SK-N-SH (cell line): ENCODE data around the gene TMEM198. TPM values are rescaled to one million over a fixed set of nuclear protein-coding genes. Genes with fewer than 3 reads are reported as not detected.

Source experiments
- CTCF ChIA-PET: fragments of 300-600, 350-600 bp; formaldehyde crosslinking; extraction: SDS; loops from one replicate; lab custom pipeline; 2021; lab: Yijun Ruan, JAX
- POLR2A ChIA-PET: fragments of 350-600 bp; sonication (Branson Sonifier 250); formaldehyde crosslinking; extraction: SDS; loops from one replicate; lab custom pipeline; 2020; ENCODE audit warnings: antibody characterized with exemption, inconsistent platforms; lab: Yijun Ruan, JAX
- DNase-seq: peaks from one replicate; pipeline ENCODE4 v3.0.0; 2012
- H2AFZ ChIP-seq: fragments of 200-600 bp; sonication (generic); 2 replicates; pipeline ENCODE4 v1.8.1; 2016; ENCODE audit warnings: antibody characterized with exemption, mild to moderate bottlenecking, low read depth
- H3F3A ChIP-seq: fragments of 200-600 bp; sonication (generic); replicated peaks from 2 replicates; pipeline ENCODE3; 2016; ENCODE audit warnings: antibody characterized with exemption, mild to moderate bottlenecking; ENCODE audit not compliant: insufficient read depth
- H3K27ac ChIP-seq, 2 experiments: fragments of 200-500 bp in 1 of 2; fragments of 200-600 bp in 1 of 2; sonication (Bioruptor generic) in 1 of 2; sonication (generic), shearing (Covaris generic) in 1 of 2; 2 replicates each; pipeline versions ENCODE4 v1.5.1 to v1.6.1; 2014 to 2016; ENCODE audit warnings: low read depth in 2 of 2, inconsistent platforms in 1 of 2, low read length in 1 of 2, mild to moderate bottlenecking in 1 of 2, mixed read lengths in 1 of 2
- H3K27me3 ChIP-seq: fragments of 200-600 bp; sonication (generic), shearing (Covaris generic); 2 replicates; pipeline ENCODE4 v1.6.1; 2016; ENCODE audit warnings: mixed run types; ENCODE audit not compliant: insufficient read depth
- H3K36me3 ChIP-seq, 2 experiments: fragments of 200-500 bp in 1 of 2; fragments of 200-600 bp in 1 of 2; sonication (Bioruptor generic) in 1 of 2; sonication (generic) in 1 of 2; replicated peaks in 1 of 2; 2 replicates each; pipeline versions ENCODE3 to v1.5.1; 2014 to 2016; ENCODE audit warnings: low read length in 1 of 2, mild to moderate bottlenecking in 1 of 2; ENCODE audit not compliant: insufficient read depth in 2 of 2, control insufficient read depth in 1 of 2
- H3K4me1 ChIP-seq, 2 experiments: fragments of 200-500 bp in 1 of 2; fragments of 200-600 bp in 1 of 2; sonication (Bioruptor generic) in 1 of 2; sonication (generic), shearing (Covaris generic) in 1 of 2; 2 replicates each; pipeline versions ENCODE4 v1.5.1 to v1.6.1; 2014 to 2016; ENCODE audit warnings: low read depth in 1 of 2, low read length in 1 of 2, mixed run types in 1 of 2; ENCODE audit not compliant: insufficient read depth in 2 of 2, control insufficient read depth in 1 of 2
- H3K4me2 ChIP-seq: fragments of 200-600 bp; sonication (generic), shearing (Covaris generic); 2 replicates; pipeline ENCODE4 v1.6.1; 2017; ENCODE audit warnings: mixed run types
- H3K4me3 ChIP-seq, 2 experiments: fragments of 200-500 bp in 1 of 2; fragments of 200-600 bp in 1 of 2; sonication (Bioruptor generic) in 1 of 2; sonication (generic), shearing (Covaris generic) in 1 of 2; 2 replicates each; pipeline versions ENCODE4 v1.5.1 to v1.8.1; 2014 to 2016; ENCODE audit warnings: low read depth in 2 of 2, inconsistent platforms in 1 of 2, low read length in 1 of 2, mild to moderate bottlenecking in 1 of 2, mixed read lengths in 1 of 2, moderate library complexity in 1 of 2
- H3K79me2 ChIP-seq: fragments of 200-600 bp; sonication (generic); 2 replicates; pipeline ENCODE4 v1.8.1; 2017; ENCODE audit warnings: mild to moderate bottlenecking; ENCODE audit not compliant: insufficient read depth
- H3K9ac ChIP-seq: fragments of 200-600 bp; sonication (generic); 2 replicates; pipeline ENCODE4 v1.6.1; 2017; ENCODE audit warnings: mixed run types
- H3K9me2 ChIP-seq: fragments of 200-600 bp; sonication (generic); 2 replicates; pipeline ENCODE4 v1.6.1; 2017; ENCODE audit warnings: mixed run types
- H3K9me3 ChIP-seq: fragments of 200-600 bp; sonication (generic); 2 replicates; pipeline ENCODE4 v1.6.1; 2017; ENCODE audit warnings: mixed run types, mild to moderate bottlenecking, moderate library complexity
- H4K20me1 ChIP-seq: fragments of 200-600 bp; sonication (generic); 2 replicates; pipeline ENCODE4 v1.6.1; 2017; ENCODE audit warnings: mild to moderate bottlenecking, mixed run types; ENCODE audit not compliant: insufficient read depth
- ELF1 ChIP-seq: IDR thresholded peaks from 2 replicates; pipeline ENCODE4 v1.4.0; 2012
- EP300 ChIP-seq, 2 experiments: IDR thresholded peaks; 2 replicates each; pipeline versions ENCODE4 v1.4.0 to v1.6.1; 2012; ENCODE audit warnings: borderline replicate concordance in 1 of 2, low read depth in 1 of 2, low read length in 1 of 2
- FOSL2 ChIP-seq: IDR thresholded peaks from 2 replicates; pipeline ENCODE4 v1.4.0; 2012; ENCODE audit warnings: low read depth, mild to moderate bottlenecking, moderate library complexity, borderline replicate concordance
- GABPA ChIP-seq: IDR thresholded peaks from 2 replicates; pipeline ENCODE4 v1.4.0; 2012; ENCODE audit warnings: low read depth, mild to moderate bottlenecking
- JUND ChIP-seq: IDR thresholded peaks from 2 replicates; pipeline ENCODE4 v1.4.0; 2012
- MEF2A ChIP-seq: IDR thresholded peaks from 2 replicates; pipeline ENCODE4 v1.4.0; 2012; ENCODE audit warnings: low read depth, borderline replicate concordance
- MXI1 ChIP-seq: IDR thresholded peaks from 2 replicates; pipeline ENCODE4 v1.6.1; 2012; ENCODE audit warnings: mild to moderate bottlenecking, low read depth, low read length, improper control_type of control experiment
- NRF1 ChIP-seq: IDR thresholded peaks from 2 replicates; pipeline ENCODE4 v1.6.1; 2012; ENCODE audit warnings: low read depth, mild to moderate bottlenecking, low read length
- RAD21 ChIP-seq: IDR thresholded peaks from 2 replicates; pipeline ENCODE4 v1.6.1; 2012; ENCODE audit warnings: mild to moderate bottlenecking, low read length
- RFX5 ChIP-seq: IDR thresholded peaks from 2 replicates; pipeline ENCODE4 v1.6.1; 2012; ENCODE audit warnings: mild to moderate bottlenecking, improper control_type of control experiment, low read length
- SIN3A ChIP-seq: IDR thresholded peaks from 2 replicates; pipeline ENCODE4 v1.6.1; 2012; ENCODE audit warnings: low read depth, mild to moderate bottlenecking, low read length, moderate library complexity, borderline replicate concordance
- TCF12 ChIP-seq: IDR thresholded peaks from 2 replicates; pipeline ENCODE4 v1.4.0; 2012
- TEAD4 ChIP-seq: IDR thresholded peaks from 2 replicates; pipeline ENCODE4 v1.4.0; 2012; ENCODE audit warnings: mild to moderate bottlenecking, borderline replicate concordance; ENCODE audit not compliant: insufficient read depth
- YY1 ChIP-seq: IDR thresholded peaks from 2 replicates; pipeline ENCODE4 v1.4.0; 2012; ENCODE audit warnings: low read depth, mild to moderate bottlenecking
- WGBS: methylation state at CpG from one replicate; pipeline ENCODE4 v1.1.6; 2017; ENCODE audit warnings: low lambda C conversion rate; 5-methylcytosine and 5-hydroxymethylcytosine counted together
- polyA plus RNA-seq, 3 experiments: library from polyadenylated mRNA; depleted of rRNA; stranded (reverse); fragments of >200 nt; gene quantifications; 2 replicates each; pipeline ENCODE4 v1.2.3, GENCODE V29; 2012
- TF ChIP-seq, protein P1 (sequence below): IDR thresholded peaks from 2 replicates; pipeline ENCODE4 v1.4.0; 2012; ENCODE audit warnings: low read depth, borderline replicate concordance

Gene TMEM198
- polyA plus RNA-seq, 1 of the 3 experiments (the other 2 are of a cell fraction), result 4.7 TPM

DNA sequence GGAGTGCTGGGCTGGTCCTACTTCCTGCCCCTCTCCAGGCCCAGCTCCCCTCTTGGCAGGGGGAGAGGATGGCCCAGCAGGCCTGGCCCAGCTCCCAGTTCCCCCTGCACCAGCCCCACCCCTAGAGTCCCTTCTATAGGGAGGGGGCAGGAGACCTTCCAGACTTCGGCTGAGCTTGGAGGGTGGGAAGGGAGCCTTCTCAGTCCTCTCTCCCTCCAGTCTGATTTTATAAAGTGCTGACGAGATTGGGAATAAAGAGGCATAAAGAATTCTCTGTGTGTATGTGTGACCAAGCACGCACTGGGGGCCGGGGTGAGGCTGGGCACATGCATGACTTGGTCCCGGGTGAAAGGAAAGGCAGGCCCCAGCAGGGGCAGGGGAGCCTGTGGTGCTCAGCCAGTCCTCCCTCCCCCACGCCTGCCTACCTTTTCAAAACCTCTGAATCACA is 5.3 kb upstream of the TMEM198 start:
- no peak overlapping the region for H3K27ac ChIP-seq
- H3K4me2 ChIP-seq, result no peak overlapping the region
- no peak for DNase-seq
- ChIA-PET CTCF (interaction anchor here (1.7 to 62.1 kb wide), 7 partner anchors 11 to 151 kb away, joined by 7 to 2824 read pairs (median 95); partner anchors contain the start of genes ASIC4 and GMPPA), POLR2A (interaction anchor here (1.0 kb wide), 1 partner anchor 12 kb away, joined by 3 read pairs; no protein-coding TSS in a partner anchor)
- no peak for TF ChIP-seq MXI1
- no peak for TF ChIP-seq FOSL2
- no peak for TF ChIP-seq SIN3A
- no peak for TF ChIP-seq TEAD4
- TF ChIP-seq YY1, result no peak
- H3K27me3 ChIP-seq, result no peaks in the 10 kb centered on the region
- no peaks in the 10 kb centered on the region for H3K9me2 ChIP-seq
- no peak overlapping the region for H3K9ac ChIP-seq
- H4K20me1 ChIP-seq, result peaks cover 20% of the 10 kb centered on the region
- peaks cover 6% of the 10 kb centered on the region for H3F3A ChIP-seq
- WGBS, result 70% methylated on average over 3 of the region's 6 CpGs
- H3K79me2 ChIP-seq, result peaks cover 13% of the 10 kb centered on the region
- peaks cover 7 to 19% of the 10 kb centered on the region in 2 experiments; a peak in 2 of 4 replicates for H3K4me1 ChIP-seq
- peaks cover 9 to 28% of the 10 kb centered on the region in 2 experiments for H3K36me3 ChIP-seq
- H2AFZ ChIP-seq, result no peak overlapping the region
- no peak overlapping the region for H3K4me3 ChIP-seq
- no peaks in the 10 kb centered on the region for H3K9me3 ChIP-seq

DNA sequence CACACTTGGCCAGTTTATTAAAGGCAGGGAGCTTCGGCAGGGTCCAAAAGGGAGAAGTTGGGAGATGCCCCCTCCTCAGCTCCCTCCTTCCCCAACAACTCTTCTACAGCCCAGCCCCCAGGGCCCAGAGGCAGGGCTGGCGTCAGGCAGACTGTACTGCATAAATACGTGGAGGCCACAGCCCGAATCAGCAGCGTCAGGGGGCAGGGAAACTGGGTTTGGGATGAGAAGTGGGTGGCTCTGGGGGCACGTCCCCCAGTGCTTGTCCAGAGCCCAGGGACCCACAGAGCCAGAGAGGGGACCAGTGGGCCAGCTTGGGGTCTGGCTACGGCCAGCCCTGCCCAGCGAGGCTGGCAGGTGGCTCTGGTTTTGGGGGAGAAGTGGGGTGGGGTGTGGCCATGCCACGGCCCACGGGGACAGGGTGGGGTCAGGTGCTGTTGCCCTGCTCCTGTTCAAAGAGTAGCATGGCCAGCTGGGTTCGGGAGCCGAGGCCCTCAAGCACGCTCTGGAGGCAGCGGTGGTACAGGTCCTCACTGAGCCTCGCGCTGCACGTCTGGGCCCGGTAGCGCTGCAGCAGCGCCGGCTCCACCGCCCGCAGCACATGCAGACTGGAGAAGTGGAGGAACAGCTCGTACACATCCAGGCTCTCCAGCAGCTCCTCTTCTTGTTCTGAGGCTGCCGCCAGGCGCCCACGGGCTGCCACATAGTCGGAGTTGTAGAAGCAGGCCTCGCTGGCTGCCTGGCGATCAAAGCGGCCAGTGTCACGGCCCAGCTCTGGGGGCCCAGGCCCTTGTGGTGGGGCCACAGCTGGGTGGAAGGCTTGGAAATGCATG is 4.7 kb upstream of the TMEM198 start:
- H3K79me2 ChIP-seq, result peaks cover 13% of the 10 kb centered on the region
- WGBS, result 92% methylated on average over 15 of the region's 32 CpGs
- H2AFZ ChIP-seq, result no peak overlapping the region
- TF ChIP-seq ELF1 (no peak), JUND (no peak), GABPA (no peak), EP300 (IDR thresholded peaks at IDR 0.05; ENCODE audit: borderline replicate concordance in 1 of 2, low read depth in 1 of 2, low read length in 1 of 2) (no peak), RFX5 (no peak), TCF12 (no peak), MEF2A (no peak), RAD21 (no peak), SIN3A (no peak), NRF1 (no peak), MXI1 (no peak), FOSL2 (no peak), TEAD4 (no peak)
- TF ChIP-seq, protein P1, sequence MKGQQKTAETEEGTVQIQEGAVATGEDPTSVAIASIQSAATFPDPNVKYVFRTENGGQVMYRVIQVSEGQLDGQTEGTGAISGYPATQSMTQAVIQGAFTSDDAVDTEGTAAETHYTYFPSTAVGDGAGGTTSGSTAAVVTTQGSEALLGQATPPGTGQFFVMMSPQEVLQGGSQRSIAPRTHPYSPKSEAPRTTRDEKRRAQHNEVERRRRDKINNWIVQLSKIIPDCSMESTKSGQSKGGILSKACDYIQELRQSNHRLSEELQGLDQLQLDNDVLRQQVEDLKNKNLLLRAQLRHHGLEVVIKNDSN, result no peak
- DNase-seq, result no peak
- peaks cover 9 to 28% of the 10 kb centered on the region in 2 experiments for H3K36me3 ChIP-seq
- H3F3A ChIP-seq, result peaks cover 6% of the 10 kb centered on the region
- CTCF ChIA-PET, result interaction anchor here (1.0 to 62.1 kb wide), 10 partner anchors 11 to 150 kb away, joined by 3 to 2824 read pairs (median 22); partner anchors contain the start of genes ASIC4 and GMPPA
- H4K20me1 ChIP-seq, result peaks cover 20% of the 10 kb centered on the region
- H3K27me3 ChIP-seq, result no peaks in the 10 kb centered on the region
- peaks cover 7 to 19% of the 10 kb centered on the region in 2 experiments; a peak in 2 of 4 replicates for H3K4me1 ChIP-seq
- no peak overlapping the region for H3K4me3 ChIP-seq
- POLR2A ChIA-PET, result interaction anchor here (1.0 to 1.1 kb wide), 2 partner anchors 12 to 108 kb away, joined by 3 to 4 read pairs; no protein-coding TSS in a partner anchor
- H3K9me3 ChIP-seq, result no peaks in the 10 kb centered on the region
- H3K4me2 ChIP-seq, result no peak overlapping the region
- H3K9ac ChIP-seq, result no peak overlapping the region
- H3K27ac ChIP-seq, result no peak overlapping the region
- H3K9me2 ChIP-seq, result no peaks in the 10 kb centered on the region
